Measurements from ENCODE around the gene HKDC1. TPM values are rescaled to one million over a fixed set of nuclear protein-coding genes. Genes with fewer than 3 reads are reported as not detected.
"Not testable (repeated sequence)": the region's sequence is repeated elsewhere in the genome, so short reads cannot be mapped to it uniquely, and the experiment has no call there.

Gene HKDC1
- total RNA-seq, 8 experiments from 2014 or later, result 0.04 to 4.6 (median 0.78) TPM; not detected in 2

- in situ Hi-C loops (cut with MboI; ENCODE audit: low pct_unique_long_range_greater_than_20kb in 2 of 9, low sequenced_read_pairs in 9 of 9, unreplicated experiment in 9 of 9), result no loop called here
- no peak overlapping the region for H3K4me3 ChIP-seq
- H3K4me1 ChIP-seq (replicated peaks in 1 of 2), result no peaks in the 10 kb centered on the region
- no peak overlapping the region for H3K27ac ChIP-seq
- no peak for ATAC-seq (replicated peaks in 6 of 8)
- 60 to 100% (median 90%) methylated on average over 1 to 4 of the region's 4 CpGs; no CpG with 5 or more reads in 1 of the 10 experiments for WGBS, 10 experiments
These were observed 87.3 kb downstream of the HKDC1 start for GRCh38 chr10:69307434-69307833.

- WGBS, 10 experiments, result 70 to 100% (median 89%) methylated on average over 1 to 8 of the region's 10 CpGs; no CpG with 5 or more reads in 2 of the 10 experiments
- ATAC-seq (replicated peaks in 6 of 8); H3K4me1 ChIP-seq (replicated peaks in 1 of 2); H3K27ac ChIP-seq; in situ Hi-C loops (cut with MboI; ENCODE audit: low pct_unique_long_range_greater_than_20kb in 2 of 9, low sequenced_read_pairs in 9 of 9, unreplicated experiment in 9 of 9); H3K4me3 ChIP-seq: not testable (repeated sequence)
These were observed 88.2 kb downstream of the HKDC1 start for GRCh38 chr10:69308304-69308703.

GRCh38 chr10:69311309-69311708 is 91.2 kb downstream of the HKDC1 start:
- ATAC-seq (replicated peaks in 6 of 8), result no peak
- in situ Hi-C loops (cut with MboI; ENCODE audit: low pct_unique_long_range_greater_than_20kb in 2 of 9, low sequenced_read_pairs in 9 of 9, unreplicated experiment in 9 of 9), result no loop called here
- Histone ChIP-seq H3K4me3 (no peak overlapping the region), H3K4me1 (replicated peaks in 1 of 2) (peaks cover 4 to 10% of the 10 kb centered on the region in 2 donors), H3K27ac (no peak overlapping the region)
- WGBS, 10 experiments, result 40 to 100% (median 80%) methylated on average over 1 to 4 of the region's 4 CpGs; no CpG with 5 or more reads in 3 of the 10 experiments

- 27 to 67% (median 33%) methylated on average over 1 to 3 of the region's 4 CpGs; no CpG with 5 or more reads in 5 of the 10 experiments for WGBS, 10 experiments
- Histone ChIP-seq H3K27ac (no peak overlapping the region), H3K4me1 (replicated peaks in 1 of 2) (peaks cover 16 to 22% of the 10 kb centered on the region in 2 donors), H3K4me3 (no peak overlapping the region)
- peak in 3 of 8 experiments; percentile 54 to 85 (median 66) for ATAC-seq (replicated peaks in 6 of 8)
- in situ Hi-C loops (cut with MboI; ENCODE audit: low pct_unique_long_range_greater_than_20kb in 2 of 9, low sequenced_read_pairs in 9 of 9, unreplicated experiment in 9 of 9), result no loop called here
These were observed 92.4 kb downstream of the HKDC1 start for GRCh38 chr10:69312528-69312927.

GRCh38 chr10:69315100-69315542 is 95.0 kb downstream of the HKDC1 start:
- Histone ChIP-seq H3K4me1 (replicated peaks in 1 of 2) (peaks cover 26 to 31% of the 10 kb centered on the region in 2 donors), H3K27ac (no peak overlapping the region), H3K4me3 (no peak overlapping the region)
- ATAC-seq (replicated peaks in 6 of 8), result no peak
- 68 to 100% (median 92%) methylated on average over 2 to 3 of the region's 3 CpGs; no CpG with 5 or more reads in 4 of the 10 experiments for WGBS, 10 experiments
- in situ Hi-C loops (cut with MboI; ENCODE audit: low pct_unique_long_range_greater_than_20kb in 2 of 9, low sequenced_read_pairs in 9 of 9, unreplicated experiment in 9 of 9), result no loop called here

- WGBS, 10 experiments, result 84 to 100% (median 100%) methylated on average over 1 to 6 of the region's 6 CpGs; no CpG with 5 or more reads in 3 of the 10 experiments
These were observed 95.6 kb downstream of the HKDC1 start for GRCh38 chr10:69315610-69316312.

GRCh38 chr10:69316313-69317059 is 96.4 kb downstream of the HKDC1 start:
- peaks cover 32 to 35% of the 10 kb centered on the region in 2 donors for H3K4me1 ChIP-seq (replicated peaks in 1 of 2)
- H3K27ac ChIP-seq, result peak overlapping the region; percentile 38 to 64
- WGBS, 10 experiments, result 39 to 94% (median 88%) methylated on average over 2 to 6 of the region's 6 CpGs; no CpG with 5 or more reads in 3 of the 10 experiments
- in situ Hi-C loops (cut with MboI; ENCODE audit: low pct_unique_long_range_greater_than_20kb in 2 of 9, low sequenced_read_pairs in 9 of 9, unreplicated experiment in 9 of 9), result no loop called here
- peak in 6 of 8 experiments; percentile 4 to 16 (median 13) for ATAC-seq (replicated peaks in 6 of 8)
- H3K4me3 ChIP-seq, result no peak overlapping the region

More at GRCh38 chr10:69315610-69316312, 95.6 kb downstream of the HKDC1 start:
- H3K27ac ChIP-seq, result no peak overlapping the region
- H3K4me1 ChIP-seq (replicated peaks in 1 of 2), result peaks cover 32 to 35% of the 10 kb centered on the region in 2 donors
- no peak overlapping the region for H3K4me3 ChIP-seq
- no peak for ATAC-seq (replicated peaks in 6 of 8)
- in situ Hi-C loops (cut with MboI; ENCODE audit: low pct_unique_long_range_greater_than_20kb in 2 of 9, low sequenced_read_pairs in 9 of 9, unreplicated experiment in 9 of 9), result no loop called here

Other genes with a start within 250 kb of the HKDC1 start
- 10 to 100 TPM; 12.9 to 48.0 (median 31.8) TPM for gene KIFBP, start 231.5 kb upstream of the HKDC1 start, total RNA-seq
- gene SRGN, start 132.2 kb upstream of the HKDC1 start, total RNA-seq, result under 1 TPM in 5 of 8 experiments, not detected in 3; 0.21 to 0.92 (median 0.45) TPM
- 10 to 100 TPM; 20.1 to 59.9 (median 35.1) TPM for gene VPS26A, start 96.2 kb upstream of the HKDC1 start, total RNA-seq
- 10 to 100 TPM; 25.3 to 67.5 (median 37.4) TPM for gene SUPV3L1, start 40.1 kb upstream of the HKDC1 start, total RNA-seq
- 100 to 1,000 TPM in 2 of 8 experiments, 10 to 100 TPM in 6; 53.8 to 113 (median 83.7) TPM for gene HK1, start 58.2 kb downstream of the HKDC1 start, total RNA-seq
- 1 to 10 TPM in 1 of 8 experiments, under 1 TPM in 7; 0.38 to 1.2 (median 0.56) TPM for gene TACR2, start 196.6 kb downstream of the HKDC1 start, total RNA-seq
- 10 to 100 TPM in 3 of 8 experiments, 1 to 10 TPM in 5; 3.1 to 60.5 (median 6.6) TPM for gene TSPAN15, start 231.1 kb downstream of the HKDC1 start, total RNA-seq